RWPE1 (cell line): Measurements from ENCODE around the gene RNF20.

Experiments used
- CTCF ChIA-PET: fragments of 350-600 bp; sonication (Branson Sonifier 250); formaldehyde crosslinking; extraction: SDS; loops from one replicate; lab custom pipeline; 2021; lab: Yijun Ruan, JAX
- POLR2A ChIA-PET: fragments of 400-600 bp; formaldehyde crosslinking; extraction: SDS; loops from one replicate; lab custom pipeline; 2020; ENCODE audit warnings: antibody characterized with exemption; ENCODE audit not compliant: low non-redundant PET; lab: Yijun Ruan, JAX
- DNase-seq: peaks from one replicate; pipeline ENCODE4 v3.0.0; 2012; ENCODE audit warnings: low spot score
- H3K27ac ChIP-seq: fragments of 450-650 bp; 2 replicates; pipeline ENCODE4 v1.5.1; 2017
- CTCF ChIP-seq: fragments of 450-650 bp; conservative IDR thresholded peaks from 2 replicates; pipeline ENCODE4 v1.5.1; 2017; ENCODE audit warnings: low read depth, mild to moderate bottlenecking

Gene RNF20

GRCh38 chr9:101527066-101527465 is 6.6 kb upstream of the RNF20 start:
- POLR2A ChIA-PET: no interaction called here
- peak; percentile 74 for DNase-seq
- no peak overlapping the region for H3K27ac ChIP-seq
- CTCF ChIA-PET: interaction anchor here (0.6 to 6.0 kb wide), 5 partner anchors 27 to 126 kb away, joined by 3 to 99 read pairs (median 4); no protein-coding TSS in a partner anchor
- TF ChIP-seq CTCF: no peak

- no peak overlapping the region for H3K27ac ChIP-seq
- POLR2A ChIA-PET: no interaction called here
- CTCF ChIA-PET: interaction anchor here (2.6 to 6.0 kb wide), 2 partner anchors 69 to 79 kb away, joined by 12 to 99 read pairs; no protein-coding TSS in a partner anchor
- TF ChIP-seq CTCF: no peak
- no peak for DNase-seq
Measured at GRCh38 chr9:101528015-101528414, 5.6 kb upstream of the RNF20 start.

GRCh38 chr9:101530076-101530711 is 3.5 kb upstream of the RNF20 start:
- no peak overlapping the region for H3K27ac ChIP-seq
- peak; percentile 81 for DNase-seq
- peak; percentile 98 for TF ChIP-seq CTCF
- POLR2A ChIA-PET: no interaction called here
- CTCF ChIA-PET: interaction anchor here (0.5 to 6.0 kb wide), 21 partner anchors 9 to 1823 kb away, joined by 3 to 99 read pairs (median 5); a partner anchor contains a TSS

GRCh38 chr9:101536351-101536750 is 2.7 kb downstream of the RNF20 start:
- ChIA-PET CTCF (interaction anchor here (1.0 kb wide), 1 partner anchor 87 kb away, joined by 3 read pairs; no protein-coding TSS in a partner anchor), POLR2A (no interaction called here)

GRCh38 chr9:101536938-101537337 is 3.3 kb downstream of the RNF20 start:
- H3K27ac ChIP-seq: no peak overlapping the region
- POLR2A ChIA-PET: no interaction called here
- peak; percentile 32 for DNase-seq

More at GRCh38 chr9:101536351-101536750, 2.7 kb downstream of the RNF20 start:
- peak; percentile 36 for DNase-seq
- H3K27ac ChIP-seq: no peak overlapping the region
- no peak for TF ChIP-seq CTCF

GRCh38 chr9:101540069-101540468 is 6.4 kb downstream of the RNF20 start:
- CTCF ChIA-PET: interaction anchor here (0.7 to 1.8 kb wide), 3 partner anchors 11 to 81 kb away, joined by 3 to 8 read pairs (median 3); no protein-coding TSS in a partner anchor
- H3K27ac ChIP-seq: no peak overlapping the region
- no peak for TF ChIP-seq CTCF
- DNase-seq: no peak
- POLR2A ChIA-PET: no interaction called here

More at GRCh38 chr9:101536938-101537337, 3.3 kb downstream of the RNF20 start:
- no peak for TF ChIP-seq CTCF
- CTCF ChIA-PET: interaction anchor here (1.0 kb wide), 1 partner anchor 87 kb away, joined by 3 read pairs; no protein-coding TSS in a partner anchor
